Natural killer cell (primary cell): Measurements from ENCODE around the gene FBN1. TPM values are rescaled to one million over a fixed set of nuclear protein-coding genes. Genes with fewer than 3 reads are reported as not detected.

ENCODE experiments used
- ATAC-seq, 3 donors: fragments of 150-1000 bp in 2 of 3; fragments of 200-7000 bp in 1 of 3; cut with Tn5 transposase; 1 replicate in 1 of 3; 2 replicates in 2 of 3; pipeline ENCODE4 v1.10.0; 2021; ENCODE audit warnings: mild to moderate bottlenecking in 2 of 3, moderate library complexity in 2 of 3
- DNase-seq, 2 donors: peaks; one replicate each; pipeline versions ENCODE4 v3.0.0 to v3.0.0-alpha.2; 2013 to 2021; ENCODE audit warnings: mixed read lengths in 1 of 2
- H3K27ac ChIP-seq: one replicate; pipeline ENCODE4 v1.5.1; 2013; ENCODE audit warnings: mild to moderate bottlenecking, low read length
- H3K27me3 ChIP-seq: one replicate; pipeline ENCODE4 v1.6.1; 2013; ENCODE audit warnings: low read length; ENCODE audit not compliant: control insufficient read depth, insufficient read depth
- H3K36me3 ChIP-seq: one replicate; pipeline ENCODE4 v1.6.1; 2013; ENCODE audit warnings: low read length; ENCODE audit not compliant: control insufficient read depth, insufficient read depth
- H3K4me1 ChIP-seq: one replicate; pipeline ENCODE4 v1.6.1; 2013; ENCODE audit warnings: low read length; ENCODE audit not compliant: control insufficient read depth, insufficient read depth
- H3K4me3 ChIP-seq: one replicate; pipeline ENCODE4 v1.5.1; 2013; ENCODE audit warnings: low read length
- H3K9me3 ChIP-seq: one replicate; pipeline ENCODE4 v1.6.1; 2013; ENCODE audit warnings: low read length; ENCODE audit not compliant: control insufficient read depth, insufficient read depth
- H3K27ac Mint-ChIP-seq, 2 donors: one replicate each; pipeline ENCODE4 v1.8.0; 2022; ENCODE audit warnings: mild to moderate bottlenecking in 2 of 2, mixed read lengths in 2 of 2, moderate library complexity in 1 of 2
- H3K27me3 Mint-ChIP-seq, 2 donors: one replicate each; pipeline ENCODE4 v1.8.0; 2022; ENCODE audit warnings: low read depth in 2 of 2, mixed read lengths in 2 of 2
- H3K36me3 Mint-ChIP-seq: one replicate; pipeline ENCODE4 v1.8.0; 2022; ENCODE audit warnings: mixed read lengths
- H3K4me1 Mint-ChIP-seq, 2 donors: one replicate each; pipeline ENCODE4 v1.8.0; 2022; ENCODE audit warnings: mixed read lengths in 2 of 2
- H3K4me3 Mint-ChIP-seq: one replicate; pipeline ENCODE4 v1.8.0; 2022; ENCODE audit warnings: mild to moderate bottlenecking, moderate library complexity, mixed read lengths
- H3K9me3 Mint-ChIP-seq, 2 donors: one replicate each; pipeline ENCODE4 v1.8.0; 2022; ENCODE audit warnings: mixed read lengths in 2 of 2
- CTCF ChIP-seq: fragments of 200-600 bp; IDR thresholded peaks from one replicate; pipeline ENCODE4 v1.8.0; 2022; ENCODE audit warnings: antibody characterized with exemption
- WGBS: methylation state at CpG from one replicate; pipeline ENCODE4 v1.1.7; 2013; ENCODE audit warnings: missing lambda C conversion rate; ENCODE audit not compliant: insufficient coverage; 5-methylcytosine and 5-hydroxymethylcytosine counted together
- intact Hi-C: fragments of 100-400 bp; cut with micrococcal nuclease; formaldehyde crosslinking; loops from one replicate; pipeline ENCODE4 v1.14.2; 2022
- total RNA-seq, 4 donors: library from RNA; stranded (reverse); fragments of 120-200 nt in 1 of 4; gene quantifications; one replicate each; pipeline versions ENCODE4 v1.2.3 to v1.2.4, GENCODE V29; 2013 to 2022

The FBN1 gene
- total RNA-seq, 3 donors from 2014 or later (not counting 1 experiment from before 2014, with no cell fraction given), result 0.33 to 0.54 (median 0.33) TPM

- Histone ChIP-seq H3K27ac (no peak overlapping the region), H3K36me3 (no peaks in the 10 kb centered on the region), H3K27me3 (no peaks in the 10 kb centered on the region), H3K4me1 (no peaks in the 10 kb centered on the region), H3K9me3 (no peaks in the 10 kb centered on the region), H3K4me3 (no peak overlapping the region)
- Mint-ChIP-seq H3K4me1 (peaks cover 0 to 5% of the 10 kb centered on the region in 2 donors), H3K9me3 (no peaks in the 10 kb centered on the region), H3K27ac (no peak overlapping the region), H3K27me3 (peaks cover 0 to 7% of the 10 kb centered on the region in 2 donors), H3K4me3 (no peak overlapping the region), H3K36me3 (no peaks in the 10 kb centered on the region)
- no peak for DNase-seq
- WGBS, result 95% methylated on average over 4 of the region's 6 CpGs
- TF ChIP-seq CTCF, result no peak
- ATAC-seq, result no peak
- intact Hi-C loops, result no loop called here
Measured at GRCh38 chr15:48584812-48585563, 60.5 kb downstream of the FBN1 start.

GRCh38 chr15:48584090-48584811, 61.3 kb downstream of the FBN1 start:
- TF ChIP-seq CTCF, result no peak
- intact Hi-C loops, result no loop called here
- Mint-ChIP-seq H3K9me3 (no peaks in the 10 kb centered on the region), H3K27me3 (peaks cover 0 to 7% of the 10 kb centered on the region in 2 donors), H3K4me3 (no peak overlapping the region), H3K4me1 (peaks cover 0 to 5% of the 10 kb centered on the region in 2 donors), H3K27ac (no peak overlapping the region), H3K36me3 (no peaks in the 10 kb centered on the region)
- H3K9me3 ChIP-seq, result no peaks in the 10 kb centered on the region
- H3K4me3 ChIP-seq, result no peak overlapping the region
- no peaks in the 10 kb centered on the region for H3K27me3 ChIP-seq
- ATAC-seq (no peak), DNase-seq (no peak)
- 85% methylated on average over 2 of the region's 5 CpGs for WGBS
- H3K36me3 ChIP-seq, result no peaks in the 10 kb centered on the region
- H3K4me1 ChIP-seq, result no peaks in the 10 kb centered on the region
- no peak overlapping the region for H3K27ac ChIP-seq

- DNase-seq, result no peak
- Mint-ChIP-seq H3K27me3 (peaks cover 0 to 7% of the 10 kb centered on the region in 2 donors), H3K27ac (no peak overlapping the region), H3K4me3 (no peak overlapping the region), H3K36me3 (no peaks in the 10 kb centered on the region), H3K9me3 (no peaks in the 10 kb centered on the region), H3K4me1 (peaks cover 0 to 5% of the 10 kb centered on the region in 2 donors)
- WGBS, result 67% methylated on average over 11 of the region's 11 CpGs
- H3K9me3 ChIP-seq, result no peaks in the 10 kb centered on the region
- no peak overlapping the region for H3K27ac ChIP-seq
- ATAC-seq, result no peak
- H3K4me1 ChIP-seq, result no peaks in the 10 kb centered on the region
- no peak for TF ChIP-seq CTCF
- intact Hi-C loops, result no loop called here
- H3K36me3 ChIP-seq, result no peaks in the 10 kb centered on the region
- H3K4me3 ChIP-seq, result no peak overlapping the region
- no peaks in the 10 kb centered on the region for H3K27me3 ChIP-seq
Measured at GRCh38 chr15:48582452-48583247, 62.9 kb downstream of the FBN1 start.
